HG03342 (cell line): ENCODE results near the gene SLC41A3.
"Not testable (repeated sequence)": the region's sequence is repeated elsewhere in the genome, so short reads cannot be mapped to it uniquely, and the experiment has no call there.

ENCODE experiments used
- ATAC-seq: cut with Tn5 transposase; IDR thresholded peaks from one replicate; pipeline ENCODE4 v1.9.1; 2021; ENCODE audit warnings: mild to moderate bottlenecking, moderate library complexity; ENCODE audit not compliant: unreplicated experiment

The SLC41A3 gene

GRCh38 chr3:125960456-125961288, 123.3 kb downstream of the SLC41A3 start:
- ATAC-seq, result no peak

- ATAC-seq, result no peak
Measured at GRCh38 chr3:125960066-125960424, 123.9 kb downstream of the SLC41A3 start.

GRCh38 chr3:125959317-125960065, 124.4 kb downstream of the SLC41A3 start:
- ATAC-seq, result no peak

GRCh38 chr3:125958511-125959316, 125.2 kb downstream of the SLC41A3 start:
- ATAC-seq, result no peak

GRCh38 chr3:125957674-125958510, 126.0 kb downstream of the SLC41A3 start:
- ATAC-seq, result no peak

- not testable (repeated sequence) for ATAC-seq
Measured at GRCh38 chr3:125957020-125957419, 126.9 kb downstream of the SLC41A3 start.
